HG03520 (cell line): Measurements from ENCODE around the gene SLC8A1.
"Not testable (repeated sequence)": the region's sequence is repeated elsewhere in the genome, so short reads cannot be mapped to it uniquely, and the experiment has no call there.

Experiments
- ATAC-seq: cut with Tn5 transposase; IDR thresholded peaks from one replicate; pipeline ENCODE4 v1.9.1; 2021; ENCODE audit warnings: mild to moderate bottlenecking, moderate library complexity; ENCODE audit not compliant: unreplicated experiment

Gene SLC8A1

DNA sequence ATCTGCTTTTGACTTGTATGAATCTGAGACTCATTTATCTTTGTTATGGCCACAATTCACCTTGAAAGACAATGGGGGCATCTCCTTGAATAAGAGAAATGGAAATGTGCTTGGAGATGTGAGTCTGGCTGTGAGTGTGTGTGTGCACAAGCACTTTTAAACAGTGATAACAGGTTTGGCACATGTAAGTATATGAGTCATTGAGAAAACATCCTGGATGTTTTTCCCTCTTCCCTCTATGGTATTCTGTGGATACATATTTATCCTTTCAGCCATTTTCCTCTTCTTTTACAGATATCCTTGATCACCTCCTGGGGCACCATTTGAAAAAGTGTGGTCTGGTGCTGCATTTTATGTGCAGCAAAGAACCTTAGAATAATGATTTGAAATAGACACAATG is 355.5 kb downstream of the SLC8A1 start:
- ATAC-seq: no peak

DNA sequence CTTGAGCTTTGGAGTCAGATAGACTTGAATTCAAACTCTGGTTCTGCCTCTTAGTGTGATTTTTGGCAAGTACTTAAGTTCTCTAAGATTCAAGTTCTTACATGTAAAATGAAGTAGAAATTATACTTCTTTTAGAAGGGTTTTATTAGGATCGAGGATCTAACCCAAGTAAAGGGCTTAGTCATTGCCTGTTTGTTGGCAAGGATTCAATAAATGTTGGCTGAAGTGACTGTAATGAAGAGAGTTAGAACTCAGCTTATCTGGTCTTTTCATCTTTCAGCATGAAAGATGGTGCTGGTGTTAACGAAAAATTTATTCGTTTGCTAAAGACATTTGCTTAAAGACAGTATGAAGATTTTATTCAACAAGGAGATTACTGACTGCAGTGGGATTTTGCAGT is 356.9 kb downstream of the SLC8A1 start:
- ATAC-seq: no peak

DNA sequence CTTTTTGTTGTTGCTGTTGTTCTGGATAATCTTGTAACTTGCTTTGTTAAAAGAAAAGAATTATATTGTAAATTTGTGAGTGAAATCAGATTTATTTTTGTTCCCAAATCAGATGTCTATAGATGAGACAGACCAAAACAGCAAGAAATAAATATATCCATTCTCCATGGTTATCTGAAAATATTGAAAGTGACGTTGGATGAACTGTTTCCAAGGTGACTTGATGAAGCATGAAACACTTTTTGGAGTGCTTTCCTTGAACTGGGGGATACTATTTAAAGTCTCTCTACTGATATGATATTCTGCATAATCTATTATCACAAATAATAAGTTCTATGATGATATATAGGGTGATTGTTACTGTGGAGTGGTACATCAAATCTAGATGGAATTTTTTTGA is 357.4 kb downstream of the SLC8A1 start:
- no peak for ATAC-seq

DNA sequence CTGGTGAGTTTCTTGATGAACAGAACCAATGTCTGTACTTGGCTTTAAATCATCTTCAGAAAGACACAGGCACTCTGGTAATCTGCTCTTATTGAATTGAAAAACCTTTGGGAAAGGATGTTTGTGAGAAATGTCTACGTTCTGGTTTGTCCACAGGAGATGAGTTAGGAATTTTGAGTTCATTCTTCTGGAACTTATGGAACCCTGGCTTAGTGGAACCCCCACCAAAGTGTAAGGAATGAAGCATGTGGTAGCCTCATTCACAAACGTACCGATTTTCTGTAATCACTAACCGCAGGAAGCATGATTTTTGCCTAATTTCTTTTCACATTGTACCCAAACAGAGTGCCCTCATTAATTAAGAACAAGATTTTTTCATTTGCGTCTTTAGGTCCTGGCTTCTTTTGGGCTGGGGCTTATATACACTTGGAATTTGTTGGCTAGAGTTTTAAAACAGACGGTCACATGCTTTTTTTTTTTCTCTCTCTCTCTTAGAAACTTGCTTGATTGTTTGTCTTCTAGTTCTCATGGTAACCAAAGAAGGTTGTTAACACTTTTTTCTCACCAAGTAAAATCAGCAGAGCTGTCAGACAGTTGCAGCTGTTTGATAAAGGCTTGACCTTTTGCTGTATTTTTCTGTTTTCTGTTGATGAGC is 358.7 kb downstream of the SLC8A1 start:
- no peak for ATAC-seq

DNA sequence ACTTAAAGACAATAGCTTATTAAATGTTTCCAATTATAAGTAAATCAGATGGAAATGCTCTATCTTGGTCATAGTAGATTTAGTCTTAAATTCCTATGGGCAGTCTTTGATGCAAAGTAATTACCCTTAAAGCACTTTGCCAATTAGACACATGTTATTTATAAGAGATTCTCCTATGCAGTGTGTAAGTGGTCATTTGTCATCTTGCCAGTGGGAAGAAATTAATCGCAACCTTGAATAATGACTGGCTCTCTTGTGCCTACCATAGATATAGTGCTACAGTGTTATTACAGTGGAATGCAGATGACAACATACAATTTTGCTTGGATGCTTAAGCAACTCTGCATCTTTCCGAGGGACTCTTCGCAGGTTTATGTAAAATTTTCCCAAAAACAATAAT is 361.8 kb downstream of the SLC8A1 start:
- no peak for ATAC-seq

DNA sequence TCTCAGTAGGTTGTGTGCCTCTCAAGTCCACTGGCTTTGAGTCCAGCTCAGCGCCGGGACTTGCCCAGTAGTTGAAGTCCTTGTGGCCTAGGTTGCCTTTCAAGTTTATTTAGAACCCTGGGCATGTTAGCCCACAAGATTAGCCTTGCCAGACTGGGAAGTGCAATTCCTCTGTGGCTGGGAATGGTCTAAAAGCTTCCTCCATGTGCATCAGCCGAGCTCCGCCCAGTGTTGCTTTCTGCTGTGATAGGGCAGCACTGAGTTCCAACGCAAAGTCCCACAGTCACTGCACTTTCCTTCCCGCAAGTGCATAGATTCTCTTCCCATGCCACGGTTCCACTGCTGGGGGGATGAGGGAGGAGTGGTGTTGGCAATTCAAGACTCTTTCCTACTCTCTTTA is 364.0 kb downstream of the SLC8A1 start:
- ATAC-seq: no peak

DNA sequence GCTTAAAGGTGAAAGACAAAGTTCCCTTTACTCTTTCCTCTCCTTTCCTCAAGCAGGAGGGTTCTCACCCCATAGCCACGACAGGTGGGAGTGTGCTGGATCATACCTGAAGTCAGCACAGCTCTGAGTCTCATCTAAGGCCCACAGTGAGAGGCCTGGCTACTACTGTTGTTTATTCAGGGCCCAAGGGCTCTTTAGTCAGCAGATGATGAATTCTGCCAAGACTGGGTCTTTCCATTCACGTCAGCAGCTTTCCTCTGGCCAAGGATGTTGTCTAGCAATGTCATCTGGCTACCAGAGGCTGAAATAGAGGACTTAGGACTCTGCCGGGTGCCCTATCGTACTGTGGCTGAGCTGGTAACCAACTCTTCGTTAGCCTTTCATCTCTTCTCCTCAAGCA is 364.5 kb downstream of the SLC8A1 start:
- ATAC-seq: no peak

DNA sequence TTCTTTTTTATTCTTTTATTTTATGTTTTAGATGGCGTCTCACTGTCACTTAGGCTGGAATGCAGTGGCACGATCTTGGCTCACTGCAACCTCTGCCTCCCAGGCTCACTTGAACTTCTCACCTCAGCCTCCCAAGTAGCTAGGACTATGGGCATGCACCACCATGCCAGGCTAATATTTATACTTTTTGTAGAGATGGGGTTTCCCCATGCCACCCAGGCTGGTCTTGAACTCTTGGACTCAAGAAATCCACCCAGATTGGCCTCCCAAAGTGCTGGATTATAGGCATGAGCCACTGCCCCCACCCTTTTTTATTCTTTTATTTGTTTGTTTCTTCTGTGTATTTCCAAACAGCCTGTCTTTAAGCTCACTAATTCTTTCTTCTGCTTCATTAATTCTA is 366.1 kb downstream of the SLC8A1 start:
- ATAC-seq: no peak

DNA sequence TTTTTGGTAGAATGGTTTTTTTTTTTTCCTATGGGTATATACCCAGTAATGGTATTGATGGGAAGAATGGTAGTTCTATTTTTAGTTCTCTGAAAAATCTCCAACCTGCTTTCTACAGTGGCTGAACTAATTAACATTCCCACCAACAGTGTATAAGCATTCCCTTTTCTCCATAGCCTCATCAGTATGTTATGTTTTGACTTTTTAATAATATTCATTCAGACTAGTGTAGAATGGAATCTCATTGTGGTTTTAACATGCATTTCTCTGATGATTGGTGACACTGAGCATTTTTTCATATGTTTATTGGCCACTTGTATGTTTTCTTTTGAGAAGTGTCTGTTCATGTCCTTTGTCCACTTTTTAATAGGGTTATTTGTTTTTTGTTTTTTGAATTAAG is 378.6 kb downstream of the SLC8A1 start:
- not testable (repeated sequence) for ATAC-seq

DNA sequence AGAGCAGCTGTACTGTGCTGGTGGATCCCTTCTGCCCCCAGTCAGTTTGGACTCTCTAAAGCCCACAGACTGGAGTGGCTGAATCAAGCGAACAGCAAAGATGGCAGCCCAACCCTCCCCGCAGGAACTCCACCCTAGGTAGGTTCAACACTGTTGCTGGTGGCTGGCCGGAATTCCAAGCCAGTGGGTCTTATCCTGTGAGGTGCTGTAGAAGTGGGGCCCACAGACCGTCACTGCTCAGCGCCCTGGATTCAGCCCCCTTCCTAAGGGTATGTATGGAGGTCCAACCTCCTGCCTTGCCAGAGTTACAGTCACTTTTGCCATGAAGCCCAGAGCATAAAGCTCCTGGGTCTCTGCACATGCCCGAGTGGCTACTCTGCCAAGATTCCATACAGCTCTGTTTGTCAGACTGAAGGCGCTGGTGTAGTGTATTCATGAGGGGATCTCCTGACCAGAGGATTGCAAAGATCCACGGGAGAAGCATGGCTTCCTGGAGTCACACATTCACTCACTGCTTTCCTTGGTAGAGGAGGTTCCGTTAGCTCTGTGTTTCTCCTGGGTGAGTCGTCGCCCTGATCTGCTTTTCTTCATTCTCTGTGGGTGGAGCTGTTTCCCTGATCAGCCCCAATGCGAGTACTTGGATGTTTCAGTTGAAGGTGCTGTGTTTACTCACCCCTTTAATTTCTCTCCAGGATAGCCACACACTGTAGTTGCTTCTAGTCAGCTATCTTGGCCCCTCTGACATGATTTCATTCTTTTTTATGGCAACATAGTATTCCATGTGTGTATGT is 379.3 kb downstream of the SLC8A1 start:
- no peak for ATAC-seq

DNA sequence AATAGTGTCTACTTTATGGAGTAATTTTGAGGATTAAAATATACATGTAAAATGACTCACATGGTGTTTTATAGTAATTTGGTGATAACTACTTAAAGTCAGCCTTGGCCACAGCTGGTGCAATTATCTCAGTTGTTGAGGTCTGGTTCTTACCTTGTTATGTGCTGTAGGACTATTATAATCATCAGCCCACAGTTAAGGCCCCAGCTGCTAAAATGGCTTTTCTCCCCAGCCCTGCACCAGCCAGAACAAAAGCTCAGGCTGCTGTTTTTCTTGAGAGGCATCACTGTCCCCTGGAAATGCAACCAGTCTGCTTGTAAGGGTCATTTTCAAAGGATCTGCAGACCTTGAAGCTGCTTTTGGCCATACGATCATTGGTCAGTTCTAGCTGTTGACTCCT is 389.5 kb downstream of the SLC8A1 start:
- ATAC-seq: no peak

DNA sequence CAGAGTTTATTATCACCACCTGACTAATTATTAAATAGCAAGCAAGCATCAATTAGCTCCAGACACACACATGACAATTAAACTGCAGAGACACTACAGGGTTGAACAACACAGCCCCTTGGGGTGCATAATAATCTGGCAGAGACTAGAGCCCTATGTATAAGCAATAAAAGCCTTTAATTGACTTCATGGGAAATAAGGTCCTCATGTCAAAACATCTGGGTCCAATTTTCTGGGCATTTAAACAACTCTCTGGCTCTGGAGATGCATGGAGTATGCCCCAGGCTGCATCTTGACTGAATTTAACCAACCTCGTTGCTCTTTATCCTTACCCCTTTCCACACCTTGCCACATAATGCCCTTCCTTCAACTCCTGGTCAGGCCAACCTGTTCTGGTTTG is 402.1 kb downstream of the SLC8A1 start:
- ATAC-seq: no peak

DNA sequence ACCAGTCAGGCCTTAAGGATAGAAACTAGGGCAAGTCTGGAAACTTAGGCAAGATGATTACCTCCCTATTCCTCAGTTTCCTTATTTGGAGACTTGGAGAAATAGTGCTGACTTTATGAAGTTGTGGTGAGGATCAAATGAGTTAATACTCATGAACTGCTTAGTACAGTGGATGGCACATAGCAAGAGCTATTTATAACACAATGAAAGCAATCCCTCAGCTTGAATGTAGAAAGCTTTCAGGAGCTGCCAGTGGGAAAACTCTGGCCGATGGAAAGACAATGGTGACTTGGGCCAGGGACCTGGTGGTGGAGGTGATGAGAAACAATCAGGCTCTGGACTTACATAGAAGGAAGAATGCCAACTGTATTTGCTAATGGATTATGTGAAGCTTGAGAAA is 403.4 kb downstream of the SLC8A1 start:
- ATAC-seq: no peak

DNA sequence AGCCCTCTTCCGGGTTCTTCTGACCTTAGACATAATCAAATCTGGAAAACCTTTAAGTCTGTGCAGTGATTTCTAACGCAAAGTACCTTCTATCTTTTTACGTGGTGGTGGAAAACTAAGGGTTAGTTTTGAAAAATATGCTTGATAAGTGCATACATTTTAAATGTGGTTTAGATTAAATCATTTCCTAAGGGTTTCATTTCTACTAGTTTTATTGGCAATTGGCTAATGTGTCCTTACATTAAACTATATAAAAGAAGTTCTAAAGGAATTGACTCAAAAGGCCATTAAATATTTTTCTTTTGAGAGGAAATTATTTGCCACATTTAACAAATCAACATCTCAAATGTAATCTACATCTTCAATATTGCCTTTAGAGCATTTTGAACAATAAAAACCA is 404.5 kb downstream of the SLC8A1 start:
- no peak for ATAC-seq
